Naive thymus-derived CD8-positive, alpha-beta T cell (primary cell): ENCODE results near the gene GCFC2. TPM values are rescaled to one million over a fixed set of nuclear protein-coding genes. Genes with fewer than 3 reads are reported as not detected.

Experiments used
- ATAC-seq, 2 donors: fragments of 150-1000 bp; cut with Tn5 transposase in 1 of 2; sonication (Bioruptor Pico), chemical (Tn5 transposase) in 1 of 2; 1 replicate in 1 of 2; 2 replicates in 1 of 2; pipeline ENCODE4 v1.10.0; 2021; ENCODE audit warnings: mild to moderate bottlenecking in 2 of 2, moderate library complexity in 2 of 2
- POLR2A ChIA-PET: fragments of 350-600 bp; sonication (Branson Sonifier 250); formaldehyde crosslinking; loops from one replicate; lab custom pipeline; 2021; ENCODE audit warnings: antibody characterized with exemption; lab: Charles Lee
- DNase-seq, 10 donors: peaks; one replicate each; pipeline versions ENCODE4 v3.0.0 to v3.0.0-alpha.2; 2020 to 2022
- H3K27ac Mint-ChIP-seq, 10 donors: one replicate each; pipeline ENCODE4 v1.8.0; 2020 to 2022; ENCODE audit warnings: mild to moderate bottlenecking in 10 of 10, mixed read lengths in 10 of 10, moderate library complexity in 4 of 10, inconsistent platforms in 1 of 10
- H3K27me3 Mint-ChIP-seq, 5 donors: one replicate each; pipeline ENCODE4 v1.8.0; 2021 to 2022; ENCODE audit warnings: mixed read lengths in 5 of 5
- H3K36me3 Mint-ChIP-seq, 3 donors: one replicate each; pipeline ENCODE4 v1.8.0; 2020 to 2022; ENCODE audit warnings: mixed read lengths in 3 of 3, mild to moderate bottlenecking in 2 of 3, inconsistent platforms in 1 of 3
- H3K4me1 Mint-ChIP-seq, 4 donors: one replicate each; pipeline ENCODE4 v1.8.0; 2021 to 2022; ENCODE audit warnings: mixed read lengths in 4 of 4
- H3K4me3 Mint-ChIP-seq, 10 donors: one replicate each; pipeline ENCODE4 v1.8.0; 2020 to 2022; ENCODE audit warnings: mild to moderate bottlenecking in 10 of 10, mixed read lengths in 10 of 10, moderate library complexity in 6 of 10, inconsistent platforms in 1 of 10
- H3K9me3 Mint-ChIP-seq, 9 donors: one replicate each; pipeline ENCODE4 v1.8.0; 2020 to 2022; ENCODE audit warnings: mixed read lengths in 9 of 9, mild to moderate bottlenecking in 3 of 9, inconsistent platforms in 1 of 9, moderate library complexity in 1 of 9
- polyA plus RNA-seq, 3 donors: library from polyadenylated mRNA; unstranded; fragments of 300-500 nt; fragmentation: Illumina TruSeq; gene quantifications; one replicate each; pipeline ENCODE4 v1.2.3, GENCODE V29; 2021
- total RNA-seq, 8 experiments: library from RNA in 2 of 8; stranded (reverse) in 2 of 8; gene quantifications; one replicate each; pipeline ENCODE4 v1.2.3 and lab custom pipeline; 2021 to 2026

Gene GCFC2
- total and polyA plus RNA-seq, 5 experiments from 2014 or later, result 27.1 to 41.0 (median 34.5) TPM

DNA sequence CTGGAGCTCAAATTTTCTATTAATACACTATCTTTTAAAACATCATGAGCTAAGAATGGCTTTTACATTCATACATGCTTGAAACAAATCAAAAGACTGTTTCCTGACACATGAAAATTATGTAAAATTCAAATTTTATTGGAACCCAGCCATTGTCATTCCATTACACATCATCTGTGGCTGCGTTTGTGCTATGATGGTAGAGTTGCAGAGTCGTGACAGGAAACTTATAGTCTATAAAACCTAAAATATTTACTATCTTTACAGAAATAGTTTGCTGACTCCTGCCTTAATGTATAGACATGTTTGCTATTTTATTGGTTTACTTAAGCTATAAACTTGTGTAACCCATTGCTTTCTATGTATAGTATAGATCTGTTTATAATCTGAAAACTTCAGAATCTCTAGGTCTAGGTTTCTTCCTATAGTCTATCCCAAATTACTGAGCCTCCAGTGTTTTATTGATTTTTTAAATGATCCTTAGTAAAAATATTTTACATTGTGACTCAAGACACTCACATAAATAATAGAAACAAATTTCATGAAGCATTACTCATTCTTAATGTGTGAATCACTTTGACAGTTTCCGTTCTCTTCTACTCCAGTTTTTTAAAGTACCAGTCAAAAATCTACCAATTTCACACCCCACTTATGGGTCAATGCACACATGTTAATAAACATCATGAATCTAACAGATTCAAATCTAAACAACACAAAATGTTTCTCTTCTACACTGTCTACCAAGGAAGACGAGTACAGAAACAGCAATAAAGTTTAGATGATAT, 90.6 kb downstream of the GCFC2 start:
- peaks cover 2 to 26% (median 18%) of the 10 kb centered on the region in 5 donors for H3K27me3 Mint-ChIP-seq
- no peak overlapping the region for H3K27ac Mint-ChIP-seq
- DNase-seq, result no peak
- H3K36me3 Mint-ChIP-seq, result peaks cover 0 to 5% (median 0%) of the 10 kb centered on the region in 3 donors
- H3K4me1 Mint-ChIP-seq, result no peaks in the 10 kb centered on the region
- POLR2A ChIA-PET, result no interaction called here
- no peak overlapping the region for H3K4me3 Mint-ChIP-seq
- H3K9me3 Mint-ChIP-seq, result peaks cover 0 to 6% (median 0%) of the 10 kb centered on the region in 9 donors
- ATAC-seq, result no peak

DNA sequence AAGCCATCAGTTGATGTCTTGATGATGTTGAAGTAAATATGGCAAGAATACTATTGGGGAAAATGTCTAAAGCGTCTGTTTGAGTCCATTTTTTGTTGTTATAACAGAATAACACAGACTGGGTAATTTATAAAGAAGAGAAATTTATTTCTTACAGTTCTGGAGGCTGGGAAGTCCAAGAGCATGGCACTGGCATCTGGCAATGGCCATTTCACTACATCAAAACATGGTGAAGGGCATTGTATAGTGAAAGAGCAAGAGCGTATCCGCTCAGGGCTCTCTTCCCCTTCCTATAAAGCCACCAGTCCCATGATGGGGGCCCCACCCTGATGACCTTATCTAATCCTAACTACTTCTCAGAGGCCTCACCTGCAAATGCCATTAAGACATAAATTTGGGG, 93.8 kb downstream of the GCFC2 start:
- Mint-ChIP-seq H3K27me3 (peaks cover 10 to 26% (median 23%) of the 10 kb centered on the region in 5 donors), H3K27ac (no peak overlapping the region), H3K4me3 (no peak overlapping the region), H3K36me3 (peaks cover 0 to 5% (median 0%) of the 10 kb centered on the region in 3 donors), H3K4me1 (peaks cover 0 to 2% (median 0%) of the 10 kb centered on the region in 4 donors), H3K9me3 (peaks cover 0 to 6% (median 0%) of the 10 kb centered on the region in 9 donors)
- DNase-seq (no peak), ATAC-seq (no peak)
- POLR2A ChIA-PET, result no interaction called here

DNA sequence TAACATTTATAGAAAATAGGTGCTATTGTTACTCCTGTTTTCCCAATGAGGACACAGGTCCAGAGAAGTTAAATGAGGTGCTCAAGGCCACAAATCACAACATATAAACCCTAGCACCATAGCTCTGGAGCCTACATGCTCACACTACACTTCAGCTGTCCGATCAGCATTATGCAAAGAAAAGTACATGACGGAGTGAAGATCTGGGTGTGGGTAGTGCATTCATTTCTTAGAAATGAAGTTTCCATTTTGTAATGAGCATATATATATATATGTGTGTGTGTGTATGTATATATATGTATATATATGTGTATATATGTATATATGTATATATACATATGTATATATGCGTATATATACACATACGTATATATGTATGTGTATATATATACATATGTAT, 94.3 kb downstream of the GCFC2 start:
- ATAC-seq (no peak), DNase-seq (no peak)
- H3K27ac Mint-ChIP-seq, result no peak overlapping the region
- H3K36me3 Mint-ChIP-seq, result peaks cover 0 to 5% (median 0%) of the 10 kb centered on the region in 3 donors
- no peak overlapping the region for H3K4me3 Mint-ChIP-seq
- H3K9me3 Mint-ChIP-seq, result peaks cover 0 to 6% (median 0%) of the 10 kb centered on the region in 9 donors
- peaks cover 13 to 28% (median 22%) of the 10 kb centered on the region in 5 donors for H3K27me3 Mint-ChIP-seq
- H3K4me1 Mint-ChIP-seq, result peaks cover 0 to 2% (median 0%) of the 10 kb centered on the region in 4 donors
- POLR2A ChIA-PET, result no interaction called here

DNA sequence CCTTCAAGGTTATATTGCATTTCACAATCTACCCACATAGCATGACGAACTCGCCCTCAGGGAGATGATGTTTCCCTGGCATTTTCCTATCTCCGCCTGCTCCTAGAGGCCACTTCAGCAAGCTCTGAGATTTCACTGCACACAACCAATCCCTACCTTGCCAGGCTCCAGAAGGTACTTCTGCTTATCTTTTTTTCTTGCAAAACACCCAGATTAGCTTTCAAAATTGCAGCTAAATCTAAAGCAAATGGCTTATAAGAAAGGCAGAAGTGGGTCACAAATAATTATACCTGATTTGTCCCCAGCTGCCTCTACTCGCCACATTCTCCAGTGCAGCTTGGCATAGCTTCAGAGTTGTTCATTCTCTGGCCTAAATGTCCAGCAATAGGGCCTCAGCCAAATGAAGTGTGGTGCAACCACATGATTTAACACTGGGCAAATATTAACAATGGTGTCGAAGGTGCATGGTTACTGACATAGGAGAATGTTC, 96.5 kb downstream of the GCFC2 start:
- Mint-ChIP-seq H3K9me3 (peaks cover 0 to 6% (median 0%) of the 10 kb centered on the region in 9 donors), H3K4me3 (no peak overlapping the region), H3K36me3 (peaks cover 0 to 5% (median 0%) of the 10 kb centered on the region in 3 donors), H3K27me3 (peaks cover 22 to 45% (median 35%) of the 10 kb centered on the region in 5 donors), H3K27ac (no peak overlapping the region), H3K4me1 (peaks cover 0 to 2% (median 0%) of the 10 kb centered on the region in 4 donors)
- POLR2A ChIA-PET, result no interaction called here
- ATAC-seq, result no peak
- no peak for DNase-seq

DNA sequence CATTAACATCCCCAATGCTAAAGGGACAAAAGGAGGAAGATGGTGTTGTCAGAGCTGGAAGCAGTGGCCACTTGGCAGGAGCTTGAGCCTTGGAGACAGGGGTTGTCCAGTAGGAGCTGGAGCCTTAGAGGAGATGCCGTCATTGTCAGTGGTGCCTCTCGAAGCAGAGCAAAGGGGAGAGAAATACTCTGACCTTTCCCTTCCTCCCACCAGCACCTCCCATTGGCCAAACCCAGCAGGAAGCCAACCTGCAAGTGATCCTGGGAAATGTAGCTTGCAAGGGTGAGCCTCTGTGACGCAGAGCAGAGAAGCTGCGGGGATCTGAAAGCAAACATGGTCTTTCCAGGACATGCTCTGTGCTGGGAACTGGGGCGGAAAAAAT, 97.9 kb downstream of the GCFC2 start:
- DNase-seq (no peak), ATAC-seq (no peak)
- Mint-ChIP-seq H3K9me3 (peaks cover 0 to 6% (median 0%) of the 10 kb centered on the region in 9 donors), H3K4me3 (no peak overlapping the region), H3K36me3 (peaks cover 0 to 5% (median 0%) of the 10 kb centered on the region in 3 donors), H3K4me1 (peaks cover 0 to 2% (median 0%) of the 10 kb centered on the region in 4 donors), H3K27ac (no peak overlapping the region), H3K27me3 (peaks cover 30 to 59% (median 41%) of the 10 kb centered on the region in 5 donors)
- POLR2A ChIA-PET, result no interaction called here

Other genes with a start within 250 kb of the GCFC2 start
- not detected for gene EVA1A, start 150.0 kb downstream of the GCFC2 start, total RNA-seq
- gene EVA1A, start 150.0 kb downstream of the GCFC2 start, polyA plus RNA-seq, result 1 to 10 TPM in 1 of 3 donors, under 1 TPM in 2; 0.20 to 1.1 (median 0.68) TPM
- 10 to 100 TPM; 32.7 to 34.5 TPM for gene MRPL19, start 64.1 kb downstream of the GCFC2 start, total RNA-seq
- 10 to 100 TPM; 29.8 to 40.8 (median 38.5) TPM for gene MRPL19, start 64.1 kb downstream of the GCFC2 start, polyA plus RNA-seq